ENCODE results near the gene MAML2.
"Not testable (repeated sequence)": the region's sequence is repeated elsewhere in the genome, so short reads cannot be mapped to it uniquely, and the experiment has no call there.

MAML2 gene

DNA sequence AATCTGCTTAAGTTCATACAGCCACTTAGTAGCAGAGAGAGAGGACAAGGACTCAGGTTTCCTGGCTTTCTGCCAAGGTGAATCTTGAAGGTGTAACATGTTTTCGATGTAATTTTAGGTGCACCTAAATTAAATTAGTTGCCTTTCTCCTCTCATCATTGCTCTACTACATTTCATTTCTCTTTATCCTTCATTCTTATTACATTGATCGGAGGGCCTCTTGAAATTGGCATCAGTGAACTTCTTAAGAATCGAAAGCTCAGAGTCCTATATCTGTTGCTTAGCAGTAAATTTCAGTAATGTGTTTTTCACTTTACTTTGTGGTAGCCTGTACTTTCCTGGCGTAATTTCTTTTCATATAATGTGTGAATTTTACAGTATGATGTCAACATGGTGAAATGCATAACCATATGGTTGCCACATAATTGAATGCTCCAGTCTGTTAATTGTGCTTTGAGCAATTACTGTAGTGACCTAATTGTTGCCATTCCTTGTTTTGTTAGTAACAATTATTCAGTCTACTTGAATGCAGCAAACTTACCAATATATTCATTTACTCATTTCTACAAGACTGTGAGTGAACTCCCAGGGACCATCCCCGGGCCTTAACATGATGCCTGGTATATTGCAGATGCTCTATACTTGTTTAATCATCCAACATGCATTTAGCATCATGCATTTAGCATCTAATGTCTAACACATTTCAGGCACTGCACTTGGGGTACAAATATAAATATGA, 138.1 kb downstream of the MAML2 start:
- DNase-seq: no peak

DNA sequence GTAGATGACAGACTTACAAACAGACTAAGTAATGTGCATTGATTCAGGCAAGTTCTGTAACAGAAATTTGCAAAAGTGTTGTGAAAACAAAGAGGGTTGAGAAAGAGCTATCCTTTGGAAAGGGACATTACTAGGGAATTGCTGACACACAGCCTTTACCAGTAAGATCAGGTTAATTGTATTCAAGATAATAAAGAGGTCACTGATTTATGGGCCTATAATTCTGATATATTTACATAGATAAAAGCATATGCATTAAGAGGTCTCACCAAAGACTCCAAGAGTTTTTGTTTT, 138.7 kb downstream of the MAML2 start:
- no peak for DNase-seq

DNA sequence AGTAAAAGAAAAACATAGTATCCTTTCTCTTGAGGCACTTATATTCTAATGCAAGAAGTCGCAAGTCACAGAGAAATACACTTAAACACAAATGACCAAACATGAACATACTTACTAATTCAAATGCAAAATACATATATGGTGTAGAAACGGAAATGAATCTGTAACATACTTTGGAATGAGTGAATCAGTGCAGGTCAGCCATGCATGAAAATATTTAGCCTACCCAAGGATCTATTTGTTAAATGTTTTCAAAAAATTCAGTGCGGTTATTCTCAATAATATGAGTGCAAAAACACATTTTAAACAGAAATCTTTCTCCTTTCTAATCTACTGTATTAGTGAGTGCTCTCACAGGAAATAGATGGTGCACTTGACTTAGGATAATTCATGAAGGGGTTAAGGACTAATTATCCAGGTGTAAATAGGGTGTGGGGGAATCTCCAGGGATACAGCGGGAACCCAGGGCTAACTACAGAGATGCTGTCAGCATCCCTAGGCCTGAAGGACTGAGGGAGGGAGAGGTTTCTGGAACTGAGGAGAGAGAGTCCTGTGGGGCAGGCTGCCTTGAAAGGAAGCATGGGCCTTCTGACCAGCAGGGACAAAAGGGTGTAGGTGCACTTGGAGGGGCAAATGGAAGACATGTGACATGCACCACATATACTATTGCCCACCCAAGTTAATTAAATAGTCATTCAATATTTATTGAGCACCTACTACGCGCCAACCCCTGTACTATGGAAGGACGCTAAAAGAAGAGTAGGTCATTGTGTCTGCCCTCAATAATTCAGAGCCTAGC, 139.2 kb downstream of the MAML2 start:
- no peak for DNase-seq

DNA sequence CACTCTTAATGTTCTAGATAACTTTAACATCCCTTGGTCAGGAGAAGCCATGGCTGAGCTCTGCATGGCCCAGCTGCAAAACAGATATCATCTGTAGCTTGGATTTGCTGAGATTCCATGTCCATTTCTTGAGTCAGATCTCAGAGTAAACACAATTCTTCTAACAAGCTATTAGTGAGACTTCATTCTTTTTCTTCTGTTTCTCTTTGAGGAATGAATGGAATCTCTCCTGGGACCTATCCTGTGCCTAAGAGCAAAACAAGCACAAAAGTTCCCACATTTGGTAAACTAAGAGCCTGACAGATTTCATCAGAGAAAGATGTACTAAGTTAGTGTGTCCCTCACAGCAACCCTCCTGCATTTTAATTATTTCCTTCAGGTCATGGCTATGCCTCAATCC, 142.8 kb downstream of the MAML2 start:
- peak; percentile 97 for DNase-seq

DNA sequence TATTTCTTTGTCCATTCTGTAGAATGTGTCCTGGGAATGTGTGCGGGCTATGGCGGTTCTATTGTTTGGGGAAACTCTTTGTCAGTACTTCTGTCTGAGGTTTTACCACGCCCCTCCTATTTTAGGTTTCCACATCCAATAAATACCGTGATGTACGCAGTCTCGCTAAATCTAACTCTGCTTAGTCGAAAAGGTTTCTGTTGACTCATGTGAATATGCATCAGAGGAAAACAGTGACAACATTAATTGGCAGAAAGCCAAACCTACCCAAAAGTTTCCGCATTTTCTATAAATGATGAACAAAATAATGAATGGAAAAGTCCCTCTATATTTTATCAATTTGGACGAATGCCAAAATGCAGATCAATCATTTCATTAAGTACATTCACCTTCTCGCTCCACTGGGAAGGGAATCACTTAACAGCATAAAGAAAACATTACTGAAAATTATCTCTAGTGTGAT, 143.4 kb downstream of the MAML2 start:
- DNase-seq: peak; percentile 59

DNA sequence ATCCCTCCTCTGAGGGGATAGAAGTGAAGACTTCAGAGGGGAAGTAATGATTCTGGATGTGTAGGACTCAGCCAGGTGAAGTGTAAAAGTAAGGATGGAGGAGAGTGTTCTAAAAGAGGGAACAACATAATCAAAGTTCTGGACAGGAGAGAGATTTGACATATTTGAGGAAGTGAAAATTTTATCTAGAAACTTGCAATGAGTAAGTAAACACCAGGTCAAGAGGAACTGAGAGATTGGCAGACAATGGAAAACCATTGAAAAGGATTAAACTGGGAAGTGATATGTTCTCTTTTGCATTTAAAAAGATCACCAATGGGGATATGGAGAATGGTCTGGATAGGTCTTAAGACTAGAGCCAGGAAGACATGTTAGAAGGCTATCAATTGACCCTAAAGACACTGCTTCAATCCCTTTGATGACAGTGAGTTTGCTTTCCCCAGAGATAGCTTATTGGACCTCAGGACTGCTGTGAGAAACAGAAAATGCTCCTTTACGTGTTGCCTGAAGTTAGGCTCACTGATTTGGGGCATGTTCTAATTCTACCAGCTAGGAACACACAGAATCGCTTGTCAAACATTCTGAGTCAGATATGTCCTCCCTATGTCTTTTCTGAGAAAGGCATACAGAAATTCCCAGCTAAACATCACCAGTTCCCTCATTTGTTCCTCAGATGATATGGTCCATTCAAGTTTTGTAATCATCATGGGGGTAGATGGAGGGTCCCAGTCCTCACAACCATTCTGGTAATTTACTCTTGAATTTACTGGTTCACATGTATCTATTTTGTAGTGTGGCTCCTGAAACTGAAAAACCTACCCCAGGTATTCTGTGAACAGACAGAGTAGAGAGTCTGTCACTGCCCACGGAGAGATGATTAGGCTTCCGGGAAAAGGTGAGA, 144.9 kb downstream of the MAML2 start:
- DNase-seq: no peak

DNA sequence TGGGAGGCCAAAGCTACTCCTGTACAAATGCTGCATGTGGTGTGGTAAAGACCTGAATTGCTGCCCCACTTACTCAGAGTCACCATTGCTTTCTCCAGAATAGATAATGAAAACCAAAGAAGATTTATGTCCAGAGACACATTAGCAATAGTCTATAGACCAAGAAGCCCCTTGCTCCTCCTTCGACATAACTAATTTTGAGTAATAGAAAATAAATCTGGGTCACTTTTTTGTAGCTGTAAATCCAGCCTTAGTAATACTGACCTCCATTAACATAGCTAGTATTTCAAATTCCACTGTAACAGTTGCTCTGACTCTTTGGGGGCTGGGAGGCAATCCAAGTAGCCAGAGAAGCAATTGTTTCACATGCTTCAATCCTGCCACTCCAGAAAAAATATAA, 145.9 kb downstream of the MAML2 start:
- DNase-seq: peak; percentile 55

DNA sequence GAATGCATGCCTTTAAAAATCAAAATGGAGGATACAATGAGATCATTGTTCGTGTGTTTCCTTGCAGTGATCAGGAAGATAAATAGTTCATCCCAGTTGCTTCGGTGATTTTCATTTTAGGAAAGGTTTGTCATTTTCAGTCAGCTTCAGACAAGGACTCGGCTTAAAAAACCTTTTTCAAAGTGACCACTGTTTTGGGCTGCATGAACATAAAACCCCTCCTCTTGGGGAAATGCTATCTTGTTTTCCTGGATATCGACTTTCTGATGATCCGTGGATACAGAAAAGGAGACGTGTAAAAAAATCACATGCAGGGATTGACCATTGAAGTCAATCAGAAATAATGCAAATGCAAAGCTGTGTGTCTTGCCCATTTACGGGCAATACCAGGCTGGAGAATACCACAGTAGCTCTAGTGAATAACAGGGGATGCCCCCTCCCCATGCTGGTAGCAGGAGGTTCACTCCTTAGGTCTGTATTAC, 146.8 kb downstream of the MAML2 start:
- DNase-seq: no peak

DNA sequence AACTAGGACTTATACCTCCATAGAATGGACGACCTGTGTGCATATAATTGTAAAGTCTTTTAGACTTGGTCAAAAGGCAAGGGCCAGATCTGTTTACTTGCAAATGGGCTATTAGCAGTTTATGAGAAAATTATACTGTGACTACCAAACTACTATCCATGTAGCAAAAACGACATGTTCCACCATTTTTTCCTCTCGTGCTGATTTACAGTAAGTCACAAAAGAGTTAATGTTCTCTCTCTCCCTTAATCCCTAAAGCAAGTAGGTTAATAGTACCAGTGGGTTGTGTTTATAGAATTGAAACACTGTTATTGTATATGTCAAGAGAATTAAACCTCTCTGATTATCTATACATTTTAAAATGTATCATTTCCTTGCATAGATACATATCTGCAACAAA, 147.3 kb downstream of the MAML2 start:
- DNase-seq: no peak

DNA sequence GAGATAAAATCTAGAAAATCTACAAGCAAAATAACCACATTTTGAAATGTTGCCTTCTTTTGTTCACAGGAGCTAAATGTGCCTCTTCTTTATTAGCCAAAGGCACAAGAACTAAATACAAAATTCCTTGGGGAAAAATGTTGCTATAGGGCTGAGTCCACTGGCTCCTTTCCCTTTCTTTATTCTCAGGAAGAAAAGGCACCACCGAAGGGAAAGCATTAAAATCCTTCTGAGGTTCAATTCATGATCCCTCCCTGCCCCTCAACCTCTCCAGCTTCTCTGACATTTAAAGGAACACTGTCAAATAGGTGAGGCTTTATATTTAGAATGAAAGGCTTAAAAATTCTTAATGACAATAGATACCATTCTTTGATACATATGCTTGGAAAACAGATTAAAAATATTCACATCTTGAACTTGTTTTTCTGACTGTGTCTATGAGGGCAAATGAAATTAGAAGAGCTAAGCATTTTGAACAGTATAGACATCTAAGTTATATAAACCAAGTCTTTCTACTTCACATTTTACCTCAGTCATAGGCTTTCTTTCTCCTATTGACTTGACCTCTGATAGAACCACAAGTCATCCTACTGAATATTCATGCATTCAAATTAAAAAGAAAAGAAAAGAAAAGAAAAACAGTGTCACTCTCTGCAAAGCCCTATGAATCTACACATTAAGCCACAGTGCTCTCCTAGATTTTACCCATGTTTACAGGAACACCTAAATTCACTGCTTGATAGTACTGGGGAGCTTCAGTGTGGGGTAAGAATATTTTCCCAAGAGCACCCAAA, 148.2 kb downstream of the MAML2 start:
- no peak for DNase-seq

DNA sequence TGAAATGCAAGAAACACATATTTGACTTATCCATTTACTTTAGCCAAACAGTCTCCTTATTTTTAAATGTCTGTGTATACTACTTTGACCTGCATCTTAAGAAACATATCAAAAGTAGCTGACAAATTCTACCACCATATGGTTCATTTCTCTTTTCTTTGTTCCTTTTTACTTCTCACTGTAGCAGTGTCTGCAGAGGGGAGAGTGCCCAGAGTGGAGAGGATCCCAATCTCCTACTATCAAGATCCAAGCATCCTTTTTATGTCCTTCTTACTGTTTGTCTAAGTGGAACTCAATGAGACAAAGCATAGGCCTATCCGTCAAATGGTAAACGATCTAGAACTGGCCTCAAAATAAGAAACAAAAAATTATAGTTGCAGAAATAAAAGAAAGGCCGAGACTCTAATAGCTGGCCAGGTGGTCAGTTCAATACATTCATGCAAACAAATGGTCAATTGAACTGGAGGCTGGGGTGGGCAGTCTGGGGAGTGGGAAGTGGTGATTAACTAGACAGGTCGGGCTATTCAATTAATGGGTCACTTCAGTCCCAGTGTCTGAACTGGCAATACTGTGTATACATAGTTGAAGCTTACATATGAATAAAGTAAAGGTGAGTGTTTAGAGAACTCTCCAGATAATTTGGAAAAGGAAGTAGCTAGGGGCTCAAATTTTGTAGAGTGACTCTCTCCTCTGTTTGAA, 149.1 kb downstream of the MAML2 start:
- no peak for DNase-seq

DNA sequence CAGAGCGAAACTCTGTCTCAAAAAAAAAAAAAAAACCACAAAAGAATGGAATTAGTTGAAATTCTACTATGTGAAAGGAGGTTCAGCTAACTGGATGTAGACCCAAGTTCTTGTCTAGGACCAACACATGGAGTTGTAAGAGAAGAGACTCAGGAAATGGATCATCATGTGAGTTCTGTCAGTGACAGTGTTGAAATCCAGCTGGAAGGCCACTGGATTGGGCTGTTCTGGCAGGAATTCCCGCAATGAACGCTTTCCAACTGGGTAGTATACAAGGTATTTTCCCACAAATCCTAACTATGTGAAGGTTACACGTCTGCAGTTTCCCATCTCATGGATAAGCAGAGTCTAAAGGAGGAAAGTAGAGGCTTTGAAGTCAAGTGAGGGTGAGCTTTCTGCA, 151.2 kb downstream of the MAML2 start:
- DNase-seq: no peak

DNA sequence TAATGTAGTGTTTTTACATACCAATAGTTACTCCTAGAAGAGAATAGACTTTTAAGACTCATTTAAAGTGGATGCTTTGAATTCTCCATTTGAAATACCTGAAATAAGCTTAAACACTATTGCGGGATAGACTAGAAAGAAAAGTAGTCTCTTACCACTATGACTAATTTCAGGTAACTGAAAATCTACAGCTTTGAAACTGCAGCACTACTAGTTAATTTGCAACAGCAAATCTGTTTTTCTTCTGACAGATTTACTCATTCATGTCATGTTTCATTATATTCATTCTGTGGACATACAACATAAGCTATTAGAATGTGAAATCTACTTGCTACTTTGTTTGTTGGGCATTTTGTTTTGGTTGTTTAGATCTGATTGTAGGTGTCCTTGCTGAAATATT, 153.6 kb downstream of the MAML2 start:
- no peak for DNase-seq

DNA sequence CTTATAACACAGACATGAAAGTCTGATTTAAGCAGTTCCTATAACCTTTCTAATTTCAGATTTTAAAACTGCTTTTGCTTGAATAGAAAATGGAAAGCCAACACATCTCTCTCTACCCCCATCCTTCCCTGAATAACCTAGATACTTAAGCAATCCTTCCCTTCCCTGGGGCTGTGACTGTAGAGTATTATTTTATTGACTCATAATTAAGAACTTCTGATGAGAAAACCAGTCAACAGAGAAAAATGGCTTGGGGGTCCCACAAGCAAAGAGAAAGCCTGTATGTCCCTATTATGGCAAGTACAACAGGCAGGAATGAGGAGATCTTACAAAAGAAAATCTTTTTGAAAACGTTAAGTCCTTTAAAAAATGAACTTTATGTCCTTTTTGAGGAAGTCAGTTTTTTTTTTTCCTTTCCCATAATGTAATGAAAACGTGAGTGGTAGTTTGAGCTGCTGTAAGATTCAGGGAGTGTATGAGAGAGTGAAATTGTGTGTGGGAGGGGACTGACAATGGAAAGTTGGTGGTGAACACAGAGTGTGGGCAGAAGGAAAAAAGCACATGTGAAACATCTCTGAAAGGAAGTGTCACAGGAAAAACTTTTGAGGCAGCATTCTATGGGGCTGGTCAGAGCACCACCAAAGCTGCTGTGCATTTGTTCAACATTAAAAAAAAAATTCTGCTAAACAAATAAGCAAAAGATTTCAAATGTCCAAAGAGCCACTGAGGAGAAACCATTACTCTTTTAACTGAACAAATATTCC, 154.6 kb downstream of the MAML2 start:
- peak; percentile 89 for DNase-seq

DNA sequence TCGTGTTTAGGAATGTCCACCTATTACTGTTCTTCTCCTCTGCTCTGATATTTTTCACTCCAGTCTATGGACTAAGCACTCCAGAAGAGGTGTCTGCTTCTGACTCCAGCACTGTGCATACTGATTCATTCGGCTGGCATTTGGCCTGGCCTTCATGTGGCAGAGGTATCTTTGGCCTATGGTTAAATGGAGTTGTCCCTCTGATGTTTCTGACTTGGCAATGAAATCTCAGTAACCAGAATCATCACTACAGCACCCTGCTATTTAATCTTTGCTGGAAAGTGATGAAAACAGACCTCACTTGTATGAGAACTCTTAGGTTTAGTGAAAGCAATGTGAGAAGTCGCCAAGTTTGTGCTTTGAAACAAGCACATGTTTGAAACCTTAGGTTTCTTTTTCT, 155.2 kb downstream of the MAML2 start:
- DNase-seq: peak; percentile 88

DNA sequence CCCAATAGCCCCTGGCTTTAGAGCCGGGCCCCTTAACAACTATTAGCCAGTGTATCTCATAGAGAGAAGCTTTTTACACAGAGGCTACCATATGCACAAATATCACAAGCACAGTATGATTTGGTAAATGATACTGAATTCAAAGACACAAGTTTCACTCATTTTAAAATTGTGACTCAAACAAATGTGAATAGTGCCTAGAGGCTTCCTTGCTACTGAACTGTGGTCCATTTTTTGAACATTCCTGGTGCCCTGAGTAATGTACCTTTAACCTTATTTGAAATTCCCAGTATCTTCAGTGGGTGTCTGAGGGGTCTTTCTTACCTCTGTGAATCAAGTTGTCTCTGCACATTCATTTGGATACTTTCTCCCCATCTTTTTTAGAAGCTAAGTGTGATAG, 156.2 kb downstream of the MAML2 start:
- no peak for DNase-seq

DNA sequence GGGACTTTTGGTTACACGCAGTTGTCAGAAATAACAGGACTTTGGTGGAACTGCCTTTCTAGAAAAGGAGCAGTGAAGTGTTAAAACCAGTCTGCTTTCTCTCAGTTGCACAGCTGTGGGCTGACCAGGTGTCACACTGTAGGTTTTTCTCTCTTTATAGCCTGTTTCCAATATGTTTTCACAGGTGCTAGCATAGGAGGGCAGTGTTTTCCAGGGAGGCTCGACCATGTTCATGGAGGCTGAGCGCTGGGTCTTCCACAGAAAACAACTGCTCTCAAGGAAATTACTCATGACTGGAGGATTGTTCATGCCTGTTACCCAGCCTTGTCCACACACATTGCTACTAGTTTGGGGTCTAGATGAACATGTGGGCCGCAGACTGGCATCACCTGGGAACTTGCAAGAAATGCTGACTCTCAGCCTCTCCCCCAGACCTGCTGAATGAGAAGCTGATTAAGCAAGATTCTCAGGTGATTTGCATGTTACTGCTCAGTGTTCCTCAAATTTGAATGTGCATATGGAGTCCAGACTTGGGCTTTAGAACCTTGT, 157.7 kb downstream of the MAML2 start:
- no peak for DNase-seq

DNA sequence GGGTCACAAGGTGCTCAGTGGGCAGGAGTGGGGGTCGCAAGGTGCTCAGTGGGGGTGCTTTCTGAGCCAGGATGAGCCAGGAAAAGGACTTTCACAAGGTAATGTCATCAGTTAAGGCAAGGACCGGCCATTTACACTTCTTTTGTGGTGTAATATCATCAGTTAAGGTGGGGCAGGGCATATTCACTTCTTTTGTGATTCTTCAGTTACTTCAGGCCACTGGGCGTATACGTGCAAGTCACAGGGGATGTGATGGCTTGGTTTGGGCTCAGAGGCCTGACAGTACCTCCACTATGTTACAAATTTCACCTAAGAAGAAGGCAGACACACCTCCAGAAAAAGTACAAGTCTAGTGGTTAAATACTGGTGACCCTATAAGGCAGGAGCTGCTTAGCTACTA, 162.1 kb downstream of the MAML2 start:
- DNase-seq: not testable (repeated sequence)

DNA sequence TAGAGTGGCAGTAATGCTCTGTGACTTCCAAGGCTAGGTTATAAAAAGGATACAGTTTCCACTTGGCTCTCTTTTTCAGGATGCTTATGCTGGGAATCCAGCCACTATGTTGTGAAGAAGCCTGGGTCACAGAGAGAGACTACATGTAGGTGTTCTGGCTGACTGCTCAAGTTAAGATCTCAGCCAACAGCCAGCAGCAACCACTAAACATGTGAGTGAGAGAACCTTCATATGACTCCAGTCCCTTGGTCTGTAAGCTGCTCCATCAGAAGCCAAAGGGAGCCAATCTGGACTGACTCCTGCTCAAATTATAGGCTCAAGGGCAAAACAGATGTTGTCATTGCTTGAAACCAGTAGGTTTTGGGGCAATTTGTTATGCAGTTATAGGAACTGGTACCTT, 162.7 kb downstream of the MAML2 start:
- no peak for DNase-seq

DNA sequence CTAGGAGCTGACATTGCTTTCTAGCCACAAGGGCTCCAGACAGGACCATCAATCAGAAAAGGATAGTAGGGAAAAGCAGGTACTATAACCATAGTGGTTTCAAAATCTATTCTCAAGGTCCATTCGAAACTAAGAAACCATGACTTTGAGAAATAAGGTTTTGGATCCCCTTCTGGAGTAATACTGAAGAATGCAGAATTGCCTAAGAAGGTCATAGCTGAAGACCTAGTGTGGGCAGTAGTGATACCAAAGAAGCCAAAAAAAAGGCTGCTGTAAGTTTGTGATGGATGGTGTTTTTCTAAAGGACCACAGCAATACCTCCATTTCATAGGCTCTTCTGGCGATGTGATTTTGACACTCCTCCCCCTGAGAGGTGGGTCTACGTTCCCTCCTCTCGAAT, 163.1 kb downstream of the MAML2 start:
- DNase-seq: no peak

DNA sequence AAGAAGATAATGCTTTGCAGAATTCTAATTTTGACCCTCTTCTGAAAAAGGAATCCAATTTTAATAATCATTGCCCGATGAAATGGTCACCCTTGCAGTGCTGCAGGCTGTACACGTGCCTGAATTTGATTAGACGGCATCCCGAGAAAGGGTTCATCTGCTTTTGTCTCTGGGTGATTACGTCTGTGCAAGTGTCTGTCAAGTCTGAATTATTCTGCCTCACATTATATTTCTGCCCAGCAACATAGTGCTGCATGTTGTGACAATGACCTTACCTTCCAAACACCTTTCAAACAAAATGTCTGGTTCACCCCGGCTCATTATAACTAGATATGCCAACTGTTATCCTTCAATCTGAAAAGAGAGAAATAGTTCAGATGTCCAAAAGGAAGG, 164.1 kb downstream of the MAML2 start:
- no peak for DNase-seq
